Gastroesophageal sphincter (tissue), 4 donors: ENCODE measurements around the gene MACO1. TPM values are rescaled to one million over a fixed set of nuclear protein-coding genes. Genes with fewer than 3 reads are reported as not detected.
A peak's percentile ranks its signal among the peaks of the same experiment; 100 is the strongest.
"Not testable (repeated sequence)": the region's sequence is repeated elsewhere in the genome, so short reads cannot be mapped to it uniquely, and the experiment has no call there.

Experiments
- ATAC-seq: fragments of 150-250 bp; one replicate; pipeline ENCODE4 v1.9.1; 2016; ENCODE audit warnings: mild to moderate bottlenecking, moderate library complexity
- H3K27ac ChIP-seq, 4 donors: fragments of 200-600 bp; sonication (generic) in 3 of 4; 1 replicate in 3 of 4; 2 replicates in 1 of 4; pipeline ENCODE4 v1.5.1; 2016 to 2019
- H3K27me3 ChIP-seq: fragments of 200-600 bp; sonication (generic); one replicate; pipeline ENCODE4 v1.5.1; 2019
- H3K36me3 ChIP-seq, 2 donors: fragments of 200-600 bp; sonication (generic); one replicate each; pipeline ENCODE4 v1.5.1; 2019; ENCODE audit warnings: control low read depth in 1 of 2
- H3K4me1 ChIP-seq, 3 donors: fragments of 200-600 bp; sonication (generic); 1 replicate in 2 of 3; 2 replicates in 1 of 3; pipeline ENCODE4 v1.5.1; 2016 to 2019; ENCODE audit warnings: control low read depth in 2 of 3
- H3K4me3 ChIP-seq, 2 donors: fragments of 200-600 bp; sonication (generic); one replicate each; pipeline ENCODE4 v1.5.1; 2019; ENCODE audit warnings: mild to moderate bottlenecking in 1 of 2, moderate library complexity in 1 of 2
- H3K9me3 ChIP-seq, 3 donors: fragments of 200-600 bp; sonication (generic); one replicate each; pipeline ENCODE4 v1.5.1; 2017 to 2019; ENCODE audit warnings: control low read depth in 2 of 3
- EP300 ChIP-seq: sonication (generic); formaldehyde crosslinking; IDR thresholded peaks from one replicate; pipeline ENCODE4 v1.6.1; 2017; ENCODE audit warnings: antibody characterized with exemption, mild to moderate bottlenecking
- POLR2A ChIP-seq, 2 donors: fragments of 450-650 bp; IDR thresholded peaks; one replicate each; pipeline ENCODE4 v1.6.1; 2017; ENCODE audit warnings: antibody characterized with exemption in 2 of 2, mild to moderate bottlenecking in 2 of 2, moderate library complexity in 1 of 2
- POLR2AphosphoS5 ChIP-seq: sonication (generic); formaldehyde crosslinking; IDR thresholded peaks from one replicate; pipeline ENCODE4 v1.6.1; 2017; ENCODE audit warnings: antibody characterized with exemption
- WGBS, 2 donors: methylation state at CpG; one replicate each; pipeline ENCODE4 v1.1.5; 2018; ENCODE audit warnings: low coverage in 1 of 2; 5-methylcytosine and 5-hydroxymethylcytosine counted together
- total RNA-seq, 4 donors: library from RNA; depleted of rRNA; stranded (reverse); fragments of >200 nt; gene quantifications; one replicate each; pipeline ENCODE4 v1.1.0, GENCODE V29; 2016
- TF ChIP-seq, protein P1 (sequence below), 4 experiments: fragments of 200-600 bp in 2 of 4; fragments of 450-650 bp in 2 of 4; sonication (generic) in 1 of 4; IDR thresholded peaks; one replicate each; pipeline ENCODE4 v1.5.1; 2017 to 2019; ENCODE audit warnings: antibody characterized with exemption in 4 of 4, mild to moderate bottlenecking in 2 of 4, moderate library complexity in 2 of 4

MACO1 gene
- total RNA-seq, 4 donors from 2014 or later = 15.5 to 24.5 (median 19.0) TPM

DNA sequence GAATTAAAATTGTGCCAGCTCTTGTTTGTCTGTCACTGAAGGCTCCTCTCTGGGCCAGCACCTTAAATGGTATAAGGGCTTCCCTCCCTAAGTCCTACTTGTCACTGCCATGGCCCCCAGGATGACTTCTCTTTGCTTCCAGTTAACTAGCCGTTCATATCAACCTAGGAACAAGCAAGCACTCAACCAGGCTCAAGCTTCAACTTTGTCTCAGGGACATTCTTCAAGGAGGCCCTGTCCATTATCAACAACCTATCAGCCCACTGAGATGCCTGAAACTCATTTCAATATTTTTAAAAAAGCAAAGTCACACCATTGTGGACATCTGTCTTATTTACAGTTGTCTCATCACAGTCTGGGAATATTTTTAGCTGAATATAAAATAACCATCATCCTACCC, 11.4 kb upstream of the MACO1 start:
- H3K27ac ChIP-seq, H3K4me3 ChIP-seq, ATAC-seq, H3K4me1 ChIP-seq, H3K36me3 ChIP-seq, H3K9me3 ChIP-seq, H3K27me3 ChIP-seq: not testable (repeated sequence)
- 100% methylated on average over 1 of the region's 1 CpG; no CpG with 5 or more reads in 1 of the 2 donors for WGBS, 2 donors

DNA sequence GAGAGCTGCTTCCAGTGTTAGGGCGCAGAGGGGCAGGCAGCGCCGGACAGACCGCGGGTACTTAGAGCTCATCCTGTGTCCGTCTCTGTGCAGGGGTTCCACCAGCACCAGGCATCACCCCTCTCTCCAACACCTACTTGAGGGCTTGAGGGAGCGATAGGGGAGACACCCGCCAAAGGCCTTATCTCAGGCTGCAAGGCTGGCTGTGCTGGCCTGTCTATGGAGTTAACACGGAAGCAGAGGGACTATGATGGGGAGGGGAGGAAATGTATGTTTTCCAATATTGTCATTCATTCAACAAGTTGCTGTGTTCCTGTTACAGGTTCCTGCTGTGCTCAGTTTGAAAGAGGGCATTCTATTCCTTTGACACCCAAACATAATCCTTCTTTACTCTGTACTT, 10.0 kb upstream of the MACO1 start, which contains the start of gene RHCE:
TSS of gene RHCE (minus strand) at position 111 of the 400 bp plus-strand sequence. CDS start at position 72, 39 bp downstream.
- not testable (repeated sequence) for H3K36me3 ChIP-seq, H3K27ac ChIP-seq, H3K4me3 ChIP-seq, ATAC-seq, H3K27me3 ChIP-seq, H3K9me3 ChIP-seq, H3K4me1 ChIP-seq
- WGBS, 2 donors = no CpG with 5 or more reads among the region's 9 CpGs

DNA sequence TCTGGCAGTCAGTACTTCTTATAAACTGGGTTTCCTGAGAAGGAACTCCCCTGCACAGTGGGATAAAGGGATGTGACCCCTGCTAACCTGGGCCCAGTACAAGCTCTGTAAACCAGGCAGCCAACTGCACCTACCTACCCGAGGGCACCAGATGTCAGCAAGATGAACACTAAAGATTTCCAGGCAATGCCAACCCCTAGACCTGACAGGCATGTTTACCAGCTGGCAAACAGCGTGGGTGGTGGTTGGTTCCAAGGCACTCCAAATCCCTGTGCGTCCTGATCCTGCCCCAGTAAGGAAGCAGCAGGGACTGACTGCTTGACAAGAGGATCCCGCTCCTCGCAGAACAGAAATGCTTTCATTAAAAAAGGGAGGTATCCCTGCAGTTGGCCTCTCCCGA, 7.5 kb upstream of the MACO1 start:
- not testable (repeated sequence) for H3K4me3 ChIP-seq, H3K27me3 ChIP-seq, H3K36me3 ChIP-seq, ATAC-seq, H3K9me3 ChIP-seq, H3K4me1 ChIP-seq
- TF ChIP-seq POLR2AphosphoS5 = peak; percentile 55
- H3K27ac ChIP-seq = peak overlapping the region in 3 of 4 donors; percentile 22 to 58 (median 37)
- 14 to 69% methylated on average over 1 to 2 of the region's 6 CpGs for WGBS, 2 donors

DNA sequence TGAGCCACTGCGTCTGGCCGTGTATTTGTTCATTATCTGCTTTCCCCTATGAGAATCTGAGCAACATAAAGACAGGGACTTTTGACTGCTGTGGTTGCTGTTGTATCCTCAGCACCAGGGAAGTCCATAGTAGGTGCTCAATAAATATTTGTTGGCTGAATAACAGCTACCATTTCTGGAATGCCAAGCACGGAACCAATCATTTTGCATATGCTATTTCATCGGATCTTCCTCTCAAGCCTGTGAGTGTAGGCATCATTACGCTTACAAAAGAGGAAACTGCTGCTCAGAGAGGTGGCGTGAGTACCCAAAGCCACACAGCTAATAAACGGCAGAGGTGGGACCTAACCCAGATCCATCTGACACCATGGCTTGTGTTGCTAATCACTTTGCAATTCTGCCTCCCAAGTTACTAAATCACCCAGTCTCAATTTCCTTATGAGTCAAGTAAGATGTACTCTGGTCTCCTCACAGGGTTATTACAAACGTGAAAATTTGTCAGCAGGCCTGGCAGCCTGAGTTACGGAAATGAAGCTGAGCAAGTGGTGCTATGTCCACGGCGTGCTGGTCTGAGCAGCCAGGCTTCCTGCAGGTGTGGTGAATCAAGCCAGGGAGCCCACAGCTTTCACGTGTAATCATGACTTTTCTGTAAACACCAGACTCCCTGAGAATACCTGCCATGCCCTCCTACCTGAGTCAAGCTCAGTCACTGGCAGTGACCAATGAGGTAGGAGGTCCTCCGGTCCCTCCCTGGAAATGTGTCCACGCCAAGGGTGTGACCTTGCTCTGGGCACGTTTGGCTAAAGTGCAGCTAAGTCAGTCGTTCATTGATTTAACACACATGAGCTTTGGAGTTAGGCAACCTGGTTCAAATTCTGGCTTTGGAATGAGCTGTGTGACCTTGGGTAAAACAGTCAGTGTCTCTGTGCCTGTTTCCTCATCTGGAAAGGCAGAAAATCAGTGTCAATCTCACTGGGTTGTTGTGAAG, 5.3 kb upstream of the MACO1 start:
- Histone ChIP-seq H3K27ac (no peak overlapping the region), H3K4me3 (no peak overlapping the region), H3K9me3 (no peaks in the 10 kb centered on the region), H3K4me1 (peaks cover 0 to 9% (median 0%) of the 10 kb centered on the region in 3 donors), H3K36me3 (no peaks in the 10 kb centered on the region), H3K27me3 (no peaks in the 10 kb centered on the region)
- WGBS, 2 donors = 76 to 94% methylated on average over 4 to 11 of the region's 16 CpGs
- no peak for ATAC-seq
- no peak for TF ChIP-seq POLR2A (IDR thresholded peaks at IDR 0.05)
- no peak for TF ChIP-seq EP300
- TF ChIP-seq, protein P1, sequence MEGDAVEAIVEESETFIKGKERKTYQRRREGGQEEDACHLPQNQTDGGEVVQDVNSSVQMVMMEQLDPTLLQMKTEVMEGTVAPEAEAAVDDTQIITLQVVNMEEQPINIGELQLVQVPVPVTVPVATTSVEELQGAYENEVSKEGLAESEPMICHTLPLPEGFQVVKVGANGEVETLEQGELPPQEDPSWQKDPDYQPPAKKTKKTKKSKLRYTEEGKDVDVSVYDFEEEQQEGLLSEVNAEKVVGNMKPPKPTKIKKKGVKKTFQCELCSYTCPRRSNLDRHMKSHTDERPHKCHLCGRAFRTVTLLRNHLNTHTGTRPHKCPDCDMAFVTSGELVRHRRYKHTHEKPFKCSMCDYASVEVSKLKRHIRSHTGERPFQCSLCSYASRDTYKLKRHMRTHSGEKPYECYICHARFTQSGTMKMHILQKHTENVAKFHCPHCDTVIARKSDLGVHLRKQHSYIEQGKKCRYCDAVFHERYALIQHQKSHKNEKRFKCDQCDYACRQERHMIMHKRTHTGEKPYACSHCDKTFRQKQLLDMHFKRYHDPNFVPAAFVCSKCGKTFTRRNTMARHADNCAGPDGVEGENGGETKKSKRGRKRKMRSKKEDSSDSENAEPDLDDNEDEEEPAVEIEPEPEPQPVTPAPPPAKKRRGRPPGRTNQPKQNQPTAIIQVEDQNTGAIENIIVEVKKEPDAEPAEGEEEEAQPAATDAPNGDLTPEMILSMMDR (IDR thresholded peaks at IDR 0.05) = no peak
- no peak for TF ChIP-seq POLR2AphosphoS5

DNA sequence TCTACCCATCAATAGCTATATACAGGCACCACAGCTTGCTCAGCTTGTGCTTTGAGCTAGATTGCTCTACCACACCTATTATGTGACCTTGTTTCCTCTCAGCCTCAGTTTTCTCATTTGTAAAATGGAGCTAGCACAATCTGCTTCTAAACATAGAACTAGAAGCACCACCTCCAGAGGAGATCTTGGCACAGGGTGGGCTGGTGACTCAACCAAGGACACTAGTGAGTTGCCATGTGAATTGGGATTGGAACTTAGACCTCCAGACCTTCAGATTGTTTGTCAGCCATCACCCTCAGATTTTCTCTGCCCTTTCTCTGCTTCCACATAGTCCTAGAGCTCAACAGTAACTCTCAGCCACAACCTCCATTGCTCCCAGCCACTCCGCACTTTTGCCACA, 3.0 kb upstream of the MACO1 start:
- Histone ChIP-seq H3K27ac (no peak overlapping the region), H3K9me3 (no peaks in the 10 kb centered on the region), H3K4me3 (no peak overlapping the region), H3K27me3 (no peaks in the 10 kb centered on the region), H3K36me3 (no peaks in the 10 kb centered on the region), H3K4me1 (peaks cover 0 to 18% (median 0%) of the 10 kb centered on the region in 3 donors)
- TF ChIP-seq POLR2AphosphoS5 (no peak), EP300 (no peak), POLR2A (IDR thresholded peaks at IDR 0.05) (no peak)
- TF ChIP-seq, protein P1 (IDR thresholded peaks at IDR 0.05) = no peak
- WGBS, 2 donors = 100% methylated on average over 1 of the region's 1 CpG; no CpG with 5 or more reads in 1 of the 2 donors
- ATAC-seq = no peak

DNA sequence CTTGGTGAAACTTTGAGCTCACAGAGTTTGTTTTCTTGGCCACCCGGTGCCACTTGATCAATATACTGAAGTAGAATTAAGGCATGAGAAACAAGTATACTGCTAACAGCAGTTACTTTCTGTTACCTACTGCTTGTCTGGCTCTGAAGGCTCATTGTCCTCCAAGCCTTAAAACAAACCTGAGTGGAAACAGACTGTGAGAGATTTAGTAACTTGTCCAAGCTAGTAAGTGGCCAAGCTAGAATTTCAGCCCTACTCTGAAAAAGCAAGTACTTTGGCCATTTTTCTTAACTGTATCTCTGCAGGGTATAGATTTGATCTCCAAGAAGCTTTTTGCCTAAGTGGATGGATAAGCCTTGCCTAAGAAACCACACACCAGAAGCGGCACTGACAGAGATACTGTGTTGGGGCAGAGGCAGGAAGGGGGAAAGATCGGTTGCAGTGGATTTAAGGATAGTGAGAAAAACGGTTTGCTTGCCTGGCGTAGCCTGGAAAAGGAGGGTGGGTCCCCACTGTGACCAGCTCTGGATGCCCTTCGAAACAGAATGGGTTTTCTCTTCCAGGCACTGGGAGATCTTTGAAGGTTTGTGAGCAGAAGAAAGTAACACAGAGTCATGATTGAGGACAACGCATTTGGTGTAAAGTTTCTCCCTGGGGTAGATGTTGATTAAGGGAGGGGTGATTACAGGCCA, 2.1 kb upstream of the MACO1 start:
- Histone ChIP-seq H3K27me3 (no peaks in the 10 kb centered on the region), H3K9me3 (no peaks in the 10 kb centered on the region), H3K4me3 (no peak overlapping the region), H3K27ac (no peak overlapping the region), H3K4me1 (peaks cover 0 to 28% (median 3%) of the 10 kb centered on the region in 3 donors), H3K36me3 (no peaks in the 10 kb centered on the region)
- no peak for TF ChIP-seq EP300
- TF ChIP-seq, protein P1 (IDR thresholded peaks at IDR 0.05) = no peak
- no peak for TF ChIP-seq POLR2AphosphoS5
- no peak for TF ChIP-seq POLR2A (IDR thresholded peaks at IDR 0.05)
- no peak for ATAC-seq
- 80 to 91% methylated on average over 1 to 7 of the region's 7 CpGs for WGBS, 2 donors
